Measurements from ENCODE around the gene ZNF184.
"Not testable (repeated sequence)": the region's sequence is repeated elsewhere in the genome, so short reads cannot be mapped to it uniquely, and the experiment has no call there.

The ZNF184 gene

DNA sequence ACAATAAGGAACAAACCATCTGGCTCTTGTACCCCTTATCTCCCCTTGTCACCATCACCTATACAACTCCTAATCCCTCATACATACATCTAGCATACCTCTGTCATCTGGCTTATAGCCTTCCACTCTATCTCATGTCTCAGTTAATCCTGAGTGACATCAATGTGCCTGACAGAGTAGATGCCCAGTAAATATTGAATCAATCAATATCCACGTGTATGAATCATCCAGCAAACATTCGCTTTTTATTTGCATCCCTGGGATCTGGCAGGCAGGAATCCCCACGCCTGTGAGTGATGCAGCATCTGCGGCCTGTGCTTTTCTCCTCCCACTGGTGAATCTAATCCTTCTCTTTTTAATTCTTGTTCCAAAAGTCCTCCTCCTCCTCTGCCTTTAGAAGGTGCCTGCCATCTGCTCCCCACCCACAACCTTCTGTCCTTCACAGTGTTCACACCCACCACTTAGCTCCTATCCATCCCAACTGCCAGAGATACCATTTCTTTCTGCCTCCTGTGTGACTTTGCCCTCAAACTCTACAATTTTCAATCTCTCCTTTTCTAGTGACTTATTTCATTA, 46.8 kb downstream of the ZNF184 start:
- Histone ChIP-seq H3K27ac (no peak overlapping the region), H3K9ac (no peak overlapping the region)

DNA sequence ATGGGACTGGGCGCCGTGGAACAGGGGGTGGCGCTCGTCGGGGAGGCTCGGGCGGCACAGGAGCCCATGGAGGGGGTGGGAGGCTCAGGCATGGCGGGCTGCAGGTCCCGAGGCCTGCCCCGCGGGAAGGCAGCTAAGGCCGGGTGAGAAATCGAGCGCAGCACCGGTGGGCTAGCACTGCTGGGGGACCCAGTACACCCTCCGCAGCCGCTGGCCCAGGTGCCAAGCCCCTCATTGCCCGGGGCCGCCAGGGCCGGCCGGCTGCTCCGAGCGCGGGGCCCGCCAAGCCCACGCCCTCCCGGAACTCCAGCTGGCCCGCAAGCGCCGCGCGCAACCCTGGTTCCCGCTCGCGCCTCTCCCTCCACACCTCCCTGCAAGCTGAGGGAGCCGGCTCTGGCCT, 48.1 kb downstream of the ZNF184 start:
- H2AFZ ChIP-seq (ENCODE audit: low read depth); H3K4me2 ChIP-seq; H3K27me3 ChIP-seq (ENCODE audit: insufficient read depth, low read depth); H3K79me2 ChIP-seq (ENCODE audit: insufficient read depth, low read depth); H4K20me1 ChIP-seq (ENCODE audit: insufficient read depth); H3K27ac ChIP-seq; H3K4me3 ChIP-seq (IDR thresholded peaks at IDR 0.05; ENCODE audit: insufficient read depth, low read depth, low read length); H3K36me3 ChIP-seq (ENCODE audit: insufficient read depth); H3K4me1 ChIP-seq (ENCODE audit: low read depth, poor library complexity, severe bottlenecking); H3K9ac ChIP-seq: not testable (repeated sequence)

More for the DNA sequence above, 46.8 kb downstream of the ZNF184 start:
- no peaks in the 10 kb centered on the region for H3K27me3 ChIP-seq (ENCODE audit: insufficient read depth, low read depth)
- no peaks in the 10 kb centered on the region for H3K4me1 ChIP-seq (ENCODE audit: low read depth, poor library complexity, severe bottlenecking)
- no peak overlapping the region for H3K4me2 ChIP-seq
- no peak overlapping the region for H3K4me3 ChIP-seq (IDR thresholded peaks at IDR 0.05; ENCODE audit: insufficient read depth, low read depth, low read length)
- H4K20me1 ChIP-seq (ENCODE audit: insufficient read depth): no peaks in the 10 kb centered on the region
- TF ChIP-seq, protein P1, sequence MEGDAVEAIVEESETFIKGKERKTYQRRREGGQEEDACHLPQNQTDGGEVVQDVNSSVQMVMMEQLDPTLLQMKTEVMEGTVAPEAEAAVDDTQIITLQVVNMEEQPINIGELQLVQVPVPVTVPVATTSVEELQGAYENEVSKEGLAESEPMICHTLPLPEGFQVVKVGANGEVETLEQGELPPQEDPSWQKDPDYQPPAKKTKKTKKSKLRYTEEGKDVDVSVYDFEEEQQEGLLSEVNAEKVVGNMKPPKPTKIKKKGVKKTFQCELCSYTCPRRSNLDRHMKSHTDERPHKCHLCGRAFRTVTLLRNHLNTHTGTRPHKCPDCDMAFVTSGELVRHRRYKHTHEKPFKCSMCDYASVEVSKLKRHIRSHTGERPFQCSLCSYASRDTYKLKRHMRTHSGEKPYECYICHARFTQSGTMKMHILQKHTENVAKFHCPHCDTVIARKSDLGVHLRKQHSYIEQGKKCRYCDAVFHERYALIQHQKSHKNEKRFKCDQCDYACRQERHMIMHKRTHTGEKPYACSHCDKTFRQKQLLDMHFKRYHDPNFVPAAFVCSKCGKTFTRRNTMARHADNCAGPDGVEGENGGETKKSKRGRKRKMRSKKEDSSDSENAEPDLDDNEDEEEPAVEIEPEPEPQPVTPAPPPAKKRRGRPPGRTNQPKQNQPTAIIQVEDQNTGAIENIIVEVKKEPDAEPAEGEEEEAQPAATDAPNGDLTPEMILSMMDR (conservative IDR thresholded peaks at IDR 0.05; ENCODE audit: low read depth, low read length): no peak
- no peaks in the 10 kb centered on the region for H3K36me3 ChIP-seq (ENCODE audit: insufficient read depth)
- no peak overlapping the region for H2AFZ ChIP-seq (ENCODE audit: low read depth)
- no peaks in the 10 kb centered on the region for H3K79me2 ChIP-seq (ENCODE audit: insufficient read depth, low read depth)

DNA sequence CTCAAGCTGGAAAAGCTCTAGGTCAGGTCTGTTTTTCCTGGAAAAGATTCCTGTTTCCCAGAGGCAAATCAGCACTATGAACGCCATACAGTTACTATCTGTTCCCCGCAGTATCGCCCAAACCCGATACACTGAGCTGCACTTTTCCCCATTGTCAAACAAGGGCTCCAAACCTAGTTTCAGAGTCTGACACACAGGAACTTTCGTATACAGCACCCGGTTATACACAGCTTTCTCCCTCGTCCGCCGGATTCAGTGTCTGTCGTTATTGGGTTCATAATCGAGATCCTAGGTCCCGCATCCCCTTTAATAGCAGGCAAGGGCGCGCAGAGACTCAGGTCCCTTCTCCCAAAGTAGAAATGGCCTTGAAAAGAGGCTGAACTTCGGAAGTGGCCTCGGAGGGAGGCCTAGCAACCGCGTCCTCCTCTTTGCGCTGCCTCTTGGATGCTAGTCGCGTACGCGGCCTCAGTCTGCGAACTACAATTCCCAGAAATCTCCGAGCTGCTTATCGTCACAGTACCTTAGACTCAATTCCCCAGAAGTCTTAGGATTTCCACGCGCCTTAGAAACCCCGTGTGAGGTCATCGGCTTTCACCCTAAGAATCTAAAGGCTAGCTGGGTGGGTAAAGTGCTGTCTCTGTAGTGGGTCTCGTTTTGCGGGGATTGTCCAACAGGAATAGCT, 50.1 kb downstream of the ZNF184 start:
- Histone ChIP-seq H3K36me3 (ENCODE audit: insufficient read depth) (no peaks in the 10 kb centered on the region), H3K9ac (no peak overlapping the region), H3K4me3 (IDR thresholded peaks at IDR 0.05; ENCODE audit: insufficient read depth, low read depth, low read length) (no peak overlapping the region), H2AFZ (ENCODE audit: low read depth) (no peak overlapping the region), H3K79me2 (ENCODE audit: insufficient read depth, low read depth) (no peaks in the 10 kb centered on the region), H3K4me2 (no peak overlapping the region), H3K4me1 (ENCODE audit: low read depth, poor library complexity, severe bottlenecking) (no peaks in the 10 kb centered on the region), H4K20me1 (ENCODE audit: insufficient read depth) (no peaks in the 10 kb centered on the region), H3K27me3 (ENCODE audit: insufficient read depth, low read depth) (no peaks in the 10 kb centered on the region), H3K27ac (no peak overlapping the region)
- TF ChIP-seq, protein P1 (conservative IDR thresholded peaks at IDR 0.05; ENCODE audit: low read depth, low read length): no peak

DNA sequence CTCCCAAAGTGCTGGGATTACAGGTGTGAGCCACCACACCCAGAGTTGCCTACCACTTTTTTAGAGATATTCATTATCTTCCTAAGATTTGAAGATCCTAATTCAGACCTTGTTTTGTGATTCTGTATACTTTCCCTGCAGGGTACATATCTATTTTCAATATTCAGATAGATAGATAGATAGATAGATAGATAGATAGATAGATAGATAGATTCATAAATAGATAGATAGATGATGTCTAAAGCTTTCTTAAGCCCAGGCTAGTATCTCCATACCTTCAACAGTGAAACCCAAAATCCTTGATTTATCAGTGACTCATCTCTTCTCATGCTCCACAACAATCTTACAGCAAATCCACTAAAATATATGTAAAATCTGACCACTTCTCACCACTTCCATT, 53.5 kb downstream of the ZNF184 start:
- H4K20me1 ChIP-seq (ENCODE audit: insufficient read depth): no peaks in the 10 kb centered on the region
- no peak overlapping the region for H3K27ac ChIP-seq
- no peaks in the 10 kb centered on the region for H3K36me3 ChIP-seq (ENCODE audit: insufficient read depth)
- H3K79me2 ChIP-seq (ENCODE audit: insufficient read depth, low read depth): no peaks in the 10 kb centered on the region
- H3K4me2 ChIP-seq: no peak overlapping the region
- no peak overlapping the region for H2AFZ ChIP-seq (ENCODE audit: low read depth)
- TF ChIP-seq, protein P1 (conservative IDR thresholded peaks at IDR 0.05; ENCODE audit: low read depth, low read length): no peak
- H3K4me1 ChIP-seq (ENCODE audit: low read depth, poor library complexity, severe bottlenecking): no peaks in the 10 kb centered on the region
- H3K9ac ChIP-seq: no peak overlapping the region
- no peak overlapping the region for H3K4me3 ChIP-seq (IDR thresholded peaks at IDR 0.05; ENCODE audit: insufficient read depth, low read depth, low read length)
- no peaks in the 10 kb centered on the region for H3K27me3 ChIP-seq (ENCODE audit: insufficient read depth, low read depth)

DNA sequence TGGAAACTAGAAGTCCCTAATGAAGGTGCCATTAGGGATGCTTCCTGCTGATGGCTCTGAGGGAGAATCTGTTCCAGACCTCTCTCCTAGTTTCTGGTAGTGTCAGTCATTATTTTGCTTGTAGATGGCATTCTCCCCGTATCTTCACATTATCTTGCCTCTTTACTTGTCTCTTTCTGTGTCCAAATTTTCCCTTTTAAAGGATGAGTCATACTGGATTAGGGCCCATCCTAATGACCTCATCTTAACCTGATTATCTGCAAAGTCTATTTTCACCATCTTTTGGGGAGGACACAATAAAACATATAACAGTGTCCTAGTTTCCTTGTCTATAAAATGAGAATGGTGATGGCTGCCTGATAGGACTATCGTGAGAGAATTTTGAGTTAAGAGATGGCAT, 57.0 kb downstream of the ZNF184 start:
- H3K27me3 ChIP-seq (ENCODE audit: insufficient read depth, low read depth): no peaks in the 10 kb centered on the region
- no peaks in the 10 kb centered on the region for H3K4me1 ChIP-seq (ENCODE audit: low read depth, poor library complexity, severe bottlenecking)
- no peaks in the 10 kb centered on the region for H3K36me3 ChIP-seq (ENCODE audit: insufficient read depth)
- TF ChIP-seq, protein P1 (conservative IDR thresholded peaks at IDR 0.05; ENCODE audit: low read depth, low read length): no peak
- H3K9ac ChIP-seq: no peak overlapping the region
- no peak overlapping the region for H2AFZ ChIP-seq (ENCODE audit: low read depth)
- no peak overlapping the region for H3K4me3 ChIP-seq (IDR thresholded peaks at IDR 0.05; ENCODE audit: insufficient read depth, low read depth, low read length)
- H3K27ac ChIP-seq: no peak overlapping the region
- H4K20me1 ChIP-seq (ENCODE audit: insufficient read depth): no peaks in the 10 kb centered on the region
- H3K79me2 ChIP-seq (ENCODE audit: insufficient read depth, low read depth): no peaks in the 10 kb centered on the region
- no peak overlapping the region for H3K4me2 ChIP-seq

Data from KMS-11 (cell line).